Measurements from ENCODE around the gene IRF1. TPM values are rescaled to one million over a fixed set of nuclear protein-coding genes. Genes with fewer than 3 reads are reported as not detected.
A peak's percentile ranks its signal among the peaks of the same experiment; 100 is the strongest.

The IRF1 gene
- total and polyA plus RNA-seq, 10 donors: 57.9 to 307 (median 160) TPM

DNA sequence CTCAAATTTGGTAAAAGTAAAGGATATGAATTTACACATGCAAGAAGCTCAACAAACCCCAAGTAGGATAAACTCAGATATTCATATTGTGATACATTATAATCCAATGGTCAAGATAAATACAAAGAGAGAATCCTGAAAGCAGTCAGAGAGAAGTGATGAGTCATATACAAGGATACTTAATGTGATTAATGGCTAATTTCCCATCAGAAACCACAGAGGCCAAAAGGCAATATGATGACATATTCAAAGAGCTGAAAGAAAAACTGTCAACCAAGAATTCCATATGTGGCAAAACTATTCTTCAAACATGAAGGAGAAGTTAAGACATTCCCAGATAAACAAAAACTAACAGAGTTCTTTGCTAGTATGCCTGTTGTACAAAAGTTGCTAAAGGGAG is 19.5 kb upstream of the IRF1 start:
- TF ChIP-seq POLR2A (IDR thresholded peaks at IDR 0.05): no peak
- TF ChIP-seq, protein P1, sequence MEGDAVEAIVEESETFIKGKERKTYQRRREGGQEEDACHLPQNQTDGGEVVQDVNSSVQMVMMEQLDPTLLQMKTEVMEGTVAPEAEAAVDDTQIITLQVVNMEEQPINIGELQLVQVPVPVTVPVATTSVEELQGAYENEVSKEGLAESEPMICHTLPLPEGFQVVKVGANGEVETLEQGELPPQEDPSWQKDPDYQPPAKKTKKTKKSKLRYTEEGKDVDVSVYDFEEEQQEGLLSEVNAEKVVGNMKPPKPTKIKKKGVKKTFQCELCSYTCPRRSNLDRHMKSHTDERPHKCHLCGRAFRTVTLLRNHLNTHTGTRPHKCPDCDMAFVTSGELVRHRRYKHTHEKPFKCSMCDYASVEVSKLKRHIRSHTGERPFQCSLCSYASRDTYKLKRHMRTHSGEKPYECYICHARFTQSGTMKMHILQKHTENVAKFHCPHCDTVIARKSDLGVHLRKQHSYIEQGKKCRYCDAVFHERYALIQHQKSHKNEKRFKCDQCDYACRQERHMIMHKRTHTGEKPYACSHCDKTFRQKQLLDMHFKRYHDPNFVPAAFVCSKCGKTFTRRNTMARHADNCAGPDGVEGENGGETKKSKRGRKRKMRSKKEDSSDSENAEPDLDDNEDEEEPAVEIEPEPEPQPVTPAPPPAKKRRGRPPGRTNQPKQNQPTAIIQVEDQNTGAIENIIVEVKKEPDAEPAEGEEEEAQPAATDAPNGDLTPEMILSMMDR (IDR thresholded peaks at IDR 0.05 in 8 of 11, conservative IDR thresholded peaks at IDR 0.05 in 3 of 11): no peak
- TF ChIP-seq POLR2AphosphoS5 (IDR thresholded peaks at IDR 0.05): no peak
- Histone ChIP-seq H3K4me3 (no peak overlapping the region), H3K4me1 (peaks cover 0 to 8% (median 0%) of the 10 kb centered on the region in 6 donors), H3K27me3 (replicated peaks in 1 of 7) (no peaks in the 10 kb centered on the region), H3K9me3 (no peaks in the 10 kb centered on the region), H3K36me3 (no peaks in the 10 kb centered on the region), H3K27ac (no peak overlapping the region)
- DNase-seq: no peak
- intact Hi-C loops (cut with DNase I; ENCODE audit: low total_unique reads): no loop called here

DNA sequence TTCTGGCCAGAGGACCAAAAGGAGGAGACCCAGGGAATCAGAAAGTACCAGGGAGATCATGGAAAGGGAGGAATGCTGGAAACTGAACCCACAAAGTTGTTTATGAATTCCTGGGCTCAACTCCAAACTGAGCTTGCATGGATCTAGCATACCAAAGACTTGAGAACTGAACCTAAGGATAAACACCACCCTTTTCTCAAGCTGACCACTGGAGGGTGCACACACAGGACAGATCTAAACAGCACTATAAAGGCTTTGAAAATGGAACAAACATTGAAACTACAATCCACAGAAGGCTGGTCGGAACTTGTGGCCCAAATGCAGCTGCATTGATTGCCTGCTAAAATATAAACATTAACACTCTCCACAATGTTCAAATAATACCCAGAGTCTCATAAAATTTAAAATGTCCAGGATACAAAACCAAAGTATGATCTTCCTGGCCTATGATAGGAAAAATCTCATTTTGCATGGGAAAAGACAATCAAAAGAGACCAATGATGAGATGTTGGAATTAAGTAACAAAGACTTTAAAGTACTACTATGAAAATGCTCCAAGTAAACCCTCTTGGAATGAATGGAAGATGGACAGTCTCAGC is 15.6 kb upstream of the IRF1 start:
- Histone ChIP-seq H3K4me3 (no peak overlapping the region), H3K36me3 (no peaks in the 10 kb centered on the region), H3K4me1 (peaks cover 9 to 35% (median 23%) of the 10 kb centered on the region in 6 donors), H3K27me3 (replicated peaks in 1 of 7) (no peaks in the 10 kb centered on the region), H3K27ac (no peak overlapping the region), H3K9me3 (no peaks in the 10 kb centered on the region)
- 42 to 70% (median 42%) methylated on average over 1 of the region's 1 CpG for WGBS, 5 donors
- TF ChIP-seq, protein P1 (IDR thresholded peaks at IDR 0.05 in 8 of 11, conservative IDR thresholded peaks at IDR 0.05 in 3 of 11): peak in 10 of 11 experiments; percentile 10 to 48 (median 38)
- TF ChIP-seq POLR2A (IDR thresholded peaks at IDR 0.05) (no peak), POLR2AphosphoS5 (IDR thresholded peaks at IDR 0.05) (no peak)
- intact Hi-C loops (cut with DNase I; ENCODE audit: low total_unique reads): no loop called here
- no peak for DNase-seq

DNA sequence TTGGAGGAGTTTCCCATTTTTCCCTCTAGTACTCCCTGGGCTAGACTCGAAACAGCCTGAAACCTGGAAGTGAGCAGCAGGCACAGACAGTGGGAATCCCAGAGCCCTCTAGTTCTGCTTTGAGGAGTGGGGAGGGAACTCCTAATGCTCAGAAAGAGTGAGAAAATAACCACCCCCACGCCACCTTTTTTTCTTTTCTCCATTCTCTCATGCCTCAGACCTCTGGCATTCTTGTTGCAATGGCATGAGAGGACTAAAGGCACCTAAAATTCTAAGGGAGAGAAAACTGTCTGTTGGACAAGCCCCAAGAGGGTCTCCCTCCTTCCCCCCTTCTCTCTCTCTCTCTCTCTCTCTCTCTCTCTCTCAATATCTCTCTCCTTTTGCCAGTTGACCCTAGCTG is 15.1 kb upstream of the IRF1 start:
- H3K27ac ChIP-seq: no peak overlapping the region
- intact Hi-C loops (cut with DNase I; ENCODE audit: low total_unique reads): no loop called here
- TF ChIP-seq, protein P1 (IDR thresholded peaks at IDR 0.05 in 8 of 11, conservative IDR thresholded peaks at IDR 0.05 in 3 of 11): no peak
- TF ChIP-seq POLR2AphosphoS5 (IDR thresholded peaks at IDR 0.05) (no peak), POLR2A (IDR thresholded peaks at IDR 0.05) (no peak)
- no peaks in the 10 kb centered on the region for H3K36me3 ChIP-seq
- peaks cover 14 to 40% (median 28%) of the 10 kb centered on the region in 6 donors for H3K4me1 ChIP-seq
- no peaks in the 10 kb centered on the region for H3K27me3 ChIP-seq (replicated peaks in 1 of 7)
- no peak overlapping the region for H3K4me3 ChIP-seq
- DNase-seq: no peak
- WGBS, 5 donors: 80 to 91% (median 87%) methylated on average over 2 of the region's 2 CpGs
- H3K9me3 ChIP-seq: no peaks in the 10 kb centered on the region

DNA sequence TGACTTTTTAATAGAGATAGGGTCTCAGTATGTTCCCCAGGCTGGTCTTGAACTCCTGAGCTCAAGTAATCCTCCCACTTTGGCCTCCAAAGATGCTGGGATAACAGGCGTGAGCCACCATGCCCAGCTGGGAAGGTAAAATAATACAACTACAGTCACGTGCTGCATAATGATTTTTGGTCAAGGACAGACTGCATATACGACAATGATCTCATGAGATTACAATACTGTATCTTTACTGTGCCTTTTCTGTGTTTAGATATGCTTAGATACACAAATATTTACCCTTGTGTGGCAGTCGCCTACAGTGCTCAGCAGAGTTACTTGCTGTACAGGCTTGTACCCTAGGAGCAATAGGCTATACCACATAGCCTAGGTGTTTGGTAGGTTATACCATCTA is 14.2 kb upstream of the IRF1 start:
- no peak overlapping the region for H3K27ac ChIP-seq
- 86 to 92% (median 88%) methylated on average over 4 of the region's 4 CpGs for WGBS, 5 donors
- H3K4me1 ChIP-seq: peaks cover 14 to 49% (median 33%) of the 10 kb centered on the region in 6 donors
- H3K27me3 ChIP-seq (replicated peaks in 1 of 7): no peaks in the 10 kb centered on the region
- H3K4me3 ChIP-seq: no peak overlapping the region
- no peak for DNase-seq
- TF ChIP-seq POLR2AphosphoS5 (IDR thresholded peaks at IDR 0.05) (no peak), POLR2A (IDR thresholded peaks at IDR 0.05) (no peak)
- TF ChIP-seq, protein P1 (IDR thresholded peaks at IDR 0.05 in 8 of 11, conservative IDR thresholded peaks at IDR 0.05 in 3 of 11): no peak
- no peaks in the 10 kb centered on the region for H3K9me3 ChIP-seq
- intact Hi-C loops (cut with DNase I; ENCODE audit: low total_unique reads): no loop called here
- H3K36me3 ChIP-seq: no peaks in the 10 kb centered on the region
